Measurements from ENCODE around the gene PSG11. TPM values are rescaled to one million over a fixed set of nuclear protein-coding genes. Genes with fewer than 3 reads are reported as not detected.

The PSG11 gene
- total and polyA plus RNA-seq, 9 donors, result 0.25 to 0.95 (median 0.60) TPM

Other genes with a start within 250 kb of the PSG11 start
- gene PSG1, start 146.8 kb downstream of the PSG11 start, total RNA-seq, result 0.80 TPM
- gene PSG1, start 146.8 kb downstream of the PSG11 start, polyA plus RNA-seq (ENCODE audit: insufficient read depth in 1 of 8, insufficient read length in 8 of 8, low replicate concordance in 1 of 8), result under 1 TPM in 6 of 8 donors, not detected in 2; 0.19 to 0.60 (median 0.28) TPM
- 0.53 TPM for gene PSG6, start 108.6 kb downstream of the PSG11 start, total RNA-seq
- gene PSG6, start 108.6 kb downstream of the PSG11 start, polyA plus RNA-seq (ENCODE audit: insufficient read depth in 1 of 8, insufficient read length in 8 of 8, low replicate concordance in 1 of 8), result under 1 TPM in 3 of 8 donors, not detected in 5; 0.12 to 0.26 (median 0.13) TPM
- gene PSG7, start 89.3 kb downstream of the PSG11 start, total RNA-seq, result not detected
- under 1 TPM in 4 of 8 donors, not detected in 4; 0.09 to 0.85 (median 0.11) TPM for gene PSG7, start 89.3 kb downstream of the PSG11 start, polyA plus RNA-seq (ENCODE audit: insufficient read depth in 1 of 8, insufficient read length in 8 of 8, low replicate concordance in 1 of 8)
- gene PSG2, start 56.2 kb upstream of the PSG11 start, total RNA-seq, result 0.62 TPM
- gene PSG2, start 56.2 kb upstream of the PSG11 start, polyA plus RNA-seq (ENCODE audit: insufficient read depth in 1 of 8, insufficient read length in 8 of 8, low replicate concordance in 1 of 8), result 1 to 10 TPM in 1 of 8 donors, under 1 TPM in 7; 0.15 to 1.4 (median 0.34) TPM
- gene PSG5, start 160.1 kb upstream of the PSG11 start, total RNA-seq, result 0.80 TPM
- under 1 TPM; 0.22 to 0.80 (median 0.38) TPM for gene PSG5, start 160.1 kb upstream of the PSG11 start, polyA plus RNA-seq (ENCODE audit: insufficient read depth in 1 of 8, insufficient read length in 8 of 8, low replicate concordance in 1 of 8)
- gene PSG4, start 179.2 kb upstream of the PSG11 start, total RNA-seq, result 1.3 TPM
- gene PSG4, start 179.2 kb upstream of the PSG11 start, polyA plus RNA-seq (ENCODE audit: insufficient read depth in 1 of 8, insufficient read length in 8 of 8, low replicate concordance in 1 of 8), result 1 to 10 TPM in 4 of 8 donors, under 1 TPM in 4; 0.16 to 2.5 (median 1.0) TPM
- 0.62 TPM for gene PSG9, start 243.1 kb upstream of the PSG11 start, total RNA-seq
- gene PSG9, start 243.1 kb upstream of the PSG11 start, polyA plus RNA-seq (ENCODE audit: insufficient read depth in 1 of 8, insufficient read length in 8 of 8, low replicate concordance in 1 of 8), result under 1 TPM in 6 of 8 donors, not detected in 2; 0.15 to 0.76 (median 0.25) TPM

All from muscle of leg (tissue), 9 donors.